Endothelial cell of umbilical vein (primary cell): ENCODE results near the gene SDR39U1. TPM values are rescaled to one million over a fixed set of nuclear protein-coding genes. Genes with fewer than 3 reads are reported as not detected.

Experiments used
- BruUV-seq: library from RNA; stranded (reverse); fragments of 400-500 nt; replicated peaks from 2 replicates; lab custom pipeline; 2021; lab: Mats Ljungman, UMichigan
- CTCF ChIA-PET: fragments of 300-600, 350-600 bp; sonication (Branson Sonifier 250); formaldehyde crosslinking; loops from one replicate; lab custom pipeline; 2021; ENCODE audit warnings: antibody characterized with exemption, inconsistent platforms; lab: Charles Lee
- POLR2A ChIA-PET: fragments of 300-600, 350-600 bp; sonication (Branson Sonifier 250); formaldehyde crosslinking; loops from one replicate; lab custom pipeline; 2021; ENCODE audit warnings: antibody characterized with exemption, inconsistent platforms; lab: Charles Lee
- DNase-seq: peaks from one replicate; pipeline ENCODE4 v3.0.0-alpha.2; 2011; ENCODE audit warnings: low read depth, low spot score
- FAIRE-seq: peaks from 2 replicates; lab custom pipeline; 2011; peaks lifted over from hg19 to GRCh38; lab: Jason Lieb, UNC
- H2AFZ ChIP-seq: 2 replicates; pipeline ENCODE4 v1.6.0; 2012; ENCODE audit warnings: low read depth, low read length, control low read depth, inconsistent platforms
- H3K27ac ChIP-seq: 2 replicates; pipeline ENCODE4 v1.5.1; 2011; ENCODE audit warnings: low read depth, mild to moderate bottlenecking, control low read depth, low read length, moderate library complexity; ENCODE audit not compliant: insufficient read depth
- H3K27me3 ChIP-seq, 2 experiments: 2 replicates each; pipeline versions ENCODE4 v1.6.0 to v1.6.1; 2011; ENCODE audit warnings: low read length in 2 of 2, mixed read lengths in 1 of 2; ENCODE audit not compliant: control insufficient read depth in 2 of 2, insufficient read depth in 2 of 2
- H3K36me3 ChIP-seq, 2 experiments: 2 replicates in 1 of 2; 3 replicates in 1 of 2; pipeline ENCODE4 v1.5.1; 2011; ENCODE audit warnings: low read length in 2 of 2, mild to moderate bottlenecking in 1 of 2, moderate library complexity in 1 of 2; ENCODE audit not compliant: control insufficient read depth in 2 of 2, insufficient read depth in 2 of 2; ENCODE audit errors: extremely low read depth in 1 of 2
- H3K4me1 ChIP-seq: 3 replicates; pipeline ENCODE4 v1.5.1; 2011; ENCODE audit warnings: mild to moderate bottlenecking, low read length; ENCODE audit not compliant: control insufficient read depth, insufficient read depth; ENCODE audit errors: extremely low read depth
- H3K4me2 ChIP-seq: 2 replicates; pipeline ENCODE4 v1.6.1; 2011; ENCODE audit warnings: low read length, control low read depth, mixed read lengths; ENCODE audit not compliant: insufficient read depth
- H3K4me3 ChIP-seq, 3 experiments: fragments of 200-600 bp in 1 of 3; sonication (generic), shearing (Covaris generic) in 1 of 3; replicated peaks in 1 of 3; 2 replicates each; pipeline ENCODE4 v1.5.1; 2011 to 2016; ENCODE audit warnings: control low read depth in 3 of 3, low read length in 3 of 3, mild to moderate bottlenecking in 2 of 3, inconsistent platforms in 1 of 3, low read depth in 1 of 3, moderate library complexity in 1 of 3; ENCODE audit not compliant: insufficient read depth in 1 of 3
- H3K79me2 ChIP-seq: 2 replicates; pipeline ENCODE4 v1.6.0; 2012; ENCODE audit warnings: low read length, inconsistent platforms; ENCODE audit not compliant: control insufficient read depth, insufficient read depth
- H3K9ac ChIP-seq: replicated peaks from 2 replicates; pipeline ENCODE3; 2011; ENCODE audit warnings: low read length, control low read depth; ENCODE audit not compliant: insufficient read depth; ENCODE audit errors: extremely low read depth
- H3K9me1 ChIP-seq: replicated peaks from 3 replicates; pipeline ENCODE4 v1.6.0; 2011; ENCODE audit warnings: mild to moderate bottlenecking, low read length; ENCODE audit not compliant: control insufficient read depth, insufficient read depth; ENCODE audit errors: extremely low read depth
- H3K9me3 ChIP-seq: replicated peaks from 2 replicates; pipeline ENCODE4 v1.5.1; 2012; ENCODE audit warnings: low read length, inconsistent platforms; ENCODE audit not compliant: control insufficient read depth, insufficient read depth
- H4K20me1 ChIP-seq: replicated peaks from 2 replicates; pipeline ENCODE3; 2011; ENCODE audit warnings: mild to moderate bottlenecking, low read length; ENCODE audit not compliant: control insufficient read depth, insufficient read depth; ENCODE audit errors: extremely low read depth
- CTCF ChIP-seq, 2 donors: IDR thresholded peaks; 1 replicate in 1 of 2; 2 replicates in 1 of 2; pipeline ENCODE4 v1.5.1; 2011; ENCODE audit warnings: low read length in 2 of 2, mild to moderate bottlenecking in 2 of 2, moderate library complexity in 2 of 2, control low read depth in 1 of 2, inconsistent platforms in 1 of 2, low read depth in 1 of 2; ENCODE audit not compliant: insufficient read depth in 1 of 2; ENCODE audit errors: extremely low read depth in 1 of 2
- FOS ChIP-seq: IDR thresholded peaks from 2 replicates; pipeline ENCODE4 v1.6.1; 2011; ENCODE audit warnings: mild to moderate bottlenecking, low read length, moderate library complexity, borderline replicate concordance; ENCODE audit not compliant: insufficient read depth
- JUN ChIP-seq: IDR thresholded peaks from 2 replicates; pipeline ENCODE4 v1.6.1; 2011; ENCODE audit warnings: borderline replicate concordance, low read depth; ENCODE audit not compliant: insufficient read length, insufficient read depth
- MAX ChIP-seq: IDR thresholded peaks from 2 replicates; pipeline ENCODE4 v1.6.1; 2011; ENCODE audit not compliant: insufficient read depth, insufficient read length
- POLR2A ChIP-seq: IDR thresholded peaks from 2 replicates; pipeline ENCODE4 v1.6.1; 2012; ENCODE audit warnings: low read depth, mild to moderate bottlenecking, control low read depth, low read length
- dilution Hi-C: fragments of 300-500 bp; cut with MboI; formaldehyde crosslinking; loops from one replicate; pipeline ENCODE4 v1.15.0; 2019; ENCODE audit warnings: low sequenced_read_pairs; ENCODE audit not compliant: extremely low pct_ligation_motif_present
- intact Hi-C: fragments of 100-400 bp; cut with micrococcal nuclease; formaldehyde crosslinking; loops from one replicate; pipeline ENCODE4 v1.10.0; 2022
- polyA plus RNA-seq, 4 experiments: library from polyadenylated mRNA; depleted of rRNA in 3 of 4; stranded (reverse) in 3 of 4; unstranded in 1 of 4; fragments of >200 nt; gene quantifications; 2 replicates each; pipeline versions ENCODE4 v1.2.1 to v1.2.3, GENCODE V29; 2011 to 2012; ENCODE audit warnings: missing spikeins in 1 of 4
- total RNA-seq: library from RNA; stranded (reverse); gene quantifications from 2 replicates; pipeline ENCODE4 v1.2.3, GENCODE V29; 2021

The SDR39U1 gene
- total and polyA plus RNA-seq, 2 donors (not counting 3 experiments of a cell fraction or from before 2014, with no cell fraction given), result 40.2 to 72.6 TPM

GRCh38 chr14:24439257-24439656 lies 3.3 kb downstream of the SDR39U1 start:
- no peak overlapping the region for H3K4me2 ChIP-seq
- no peak for DNase-seq
- TF ChIP-seq POLR2A, result no peak
- no peak for TF ChIP-seq FOS
- no peak for TF ChIP-seq JUN
- no peak for TF ChIP-seq MAX
- no peak for TF ChIP-seq CTCF (IDR thresholded peaks at IDR 0.05; ENCODE audit: extremely low read depth in 1 of 2, insufficient read depth in 1 of 2, low read depth in 1 of 2, low read length in 2 of 2)
- H3K4me1 ChIP-seq, result peaks cover 41% of the 10 kb centered on the region
- no TSS peak for BruUV-seq
- no peak overlapping the region for H3K9ac ChIP-seq
- CTCF ChIA-PET, result interaction anchor here (10.2 kb wide), 1 partner anchor 108 kb away, joined by 811 read pairs; the partner anchor contains the start of genes ADCY4 and RIPK3
- no peaks in the 10 kb centered on the region for H4K20me1 ChIP-seq
- H3K27me3 ChIP-seq, result no peaks in the 10 kb centered on the region
- H3K9me3 ChIP-seq, result no peaks in the 10 kb centered on the region
- intact Hi-C loops, result no loop called here
- POLR2A ChIA-PET, result no interaction called here
- peaks cover 7 to 23% of the 10 kb centered on the region in 2 experiments for H3K36me3 ChIP-seq
- no peak overlapping the region for H3K4me3 ChIP-seq
- H3K27ac ChIP-seq, result no peak overlapping the region
- dilution Hi-C loops, result no loop called here
- H3K9me1 ChIP-seq, result no peaks in the 10 kb centered on the region
- no peak overlapping the region for H2AFZ ChIP-seq
- H3K79me2 ChIP-seq, result peaks cover 2% of the 10 kb centered on the region
- no peak for FAIRE-seq
